ENCODE data around the gene RIN2. TPM values are rescaled to one million over a fixed set of nuclear protein-coding genes. Genes with fewer than 3 reads are reported as not detected.

The RIN2 gene
- total and polyA plus RNA-seq, 2 of the 13 experiments (the other 11 are each of a cell fraction or from before 2014, with no cell fraction given): 2.5 to 5.1 TPM

- no peak overlapping the region for H2AFZ ChIP-seq (ENCODE audit: low read length)
- no peaks in the 10 kb centered on the region for H4K20me1 ChIP-seq (ENCODE audit: insufficient read depth, low read length)
- no peak overlapping the region for H3K4me2 ChIP-seq (ENCODE audit: low read depth, low read length)
- POLR2A ChIA-PET: no interaction called here
- CTCF ChIA-PET (ENCODE audit: low intra/inter-chr PET ratio, low total read pairs): no interaction called here
- DNase-seq (ENCODE audit: low spot score) (no peak), FAIRE-seq (no peak), ATAC-seq (no peak)
- intact Hi-C loops (cut with micrococcal nuclease; ENCODE audit: unreplicated experiment): no loop called here
- no peaks in the 10 kb centered on the region for H3K9me3 ChIP-seq (ENCODE audit: low read length)
- no peak overlapping the region for H3K9ac ChIP-seq (ENCODE audit: insufficient read depth, low read depth, low read length)
- in situ Hi-C loops (cut with HindIII; ENCODE audit: extremely low pct_ligation_motif_present, low pct_unique_long_range_greater_than_20kb): no loop called here
- no peaks in the 10 kb centered on the region for H3K79me2 ChIP-seq (ENCODE audit: insufficient read depth, low read length)
- WGBS (ENCODE audit: low lambda C conversion rate): 20% methylated on average over 3 of the region's 3 CpGs
- no peak overlapping the region for H3K4me3 ChIP-seq (replicated peaks in 1 of 3; ENCODE audit: insufficient read depth in 1 of 3, low read depth in 2 of 3, low read length in 3 of 3)
- no TSS peak for BruUV-seq (replicated peaks)
- no peak overlapping the region for H3K27ac ChIP-seq (ENCODE audit: extremely low read length, insufficient read depth, low read length)
- H3K27me3 ChIP-seq (ENCODE audit: control insufficient read depth in 1 of 2, insufficient read depth in 2 of 2, low read length in 2 of 2): peaks cover 2 to 40% of the 10 kb centered on the region in 2 experiments; a peak in 4 of 5 replicates
- peaks cover 12% of the 10 kb centered on the region for H3K4me1 ChIP-seq (ENCODE audit: insufficient read depth, low read length)
- no peak for TF ChIP-seq NONO (IDR thresholded peaks at IDR 0.05)
- TF ChIP-seq NONO (CRISPR knock-in tag; conservative IDR thresholded peaks at IDR 0.05): no peak
- TF ChIP-seq MTF1 (CRISPR knock-in tag; IDR thresholded peaks at IDR 0.05): no peak
- no peak for TF ChIP-seq ZNF616 (CRISPR knock-in tag; IDR thresholded peaks at IDR 0.05; ENCODE audit: low read depth)
- no peak for TF ChIP-seq ZNF264 (CRISPR knock-in tag; IDR thresholded peaks at IDR 0.05)
- TF ChIP-seq SIX1 (CRISPR knock-in tag; IDR thresholded peaks at IDR 0.05; ENCODE audit: borderline replicate concordance): no peak
- TF ChIP-seq, protein P1, sequence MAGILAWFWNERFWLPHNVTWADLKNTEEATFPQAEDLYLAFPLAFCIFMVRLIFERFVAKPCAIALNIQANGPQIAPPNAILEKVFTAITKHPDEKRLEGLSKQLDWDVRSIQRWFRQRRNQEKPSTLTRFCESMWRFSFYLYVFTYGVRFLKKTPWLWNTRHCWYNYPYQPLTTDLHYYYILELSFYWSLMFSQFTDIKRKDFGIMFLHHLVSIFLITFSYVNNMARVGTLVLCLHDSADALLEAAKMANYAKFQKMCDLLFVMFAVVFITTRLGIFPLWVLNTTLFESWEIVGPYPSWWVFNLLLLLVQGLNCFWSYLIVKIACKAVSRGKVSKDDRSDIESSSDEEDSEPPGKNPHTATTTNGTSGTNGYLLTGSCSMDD (CRISPR knock-in tag; IDR thresholded peaks at IDR 0.05): no peak
- TF ChIP-seq NFE2L1 (CRISPR knock-in tag; IDR thresholded peaks at IDR 0.05; ENCODE audit: borderline replicate concordance): no peak
- H3K36me3 ChIP-seq (replicated peaks in 1 of 2; ENCODE audit: control insufficient read depth in 1 of 2, insufficient read depth in 2 of 2, low read length in 2 of 2): no peaks in the 10 kb centered on the region
Observed at GRCh38 chr20:19715986-19716385, 42.1 kb upstream of the RIN2 start.

- CTCF ChIA-PET (ENCODE audit: low intra/inter-chr PET ratio, low total read pairs): no interaction called here
- WGBS (ENCODE audit: low lambda C conversion rate): 15% methylated on average over 3 of the region's 3 CpGs
Observed at GRCh38 chr20:19718880-19719279, 39.2 kb upstream of the RIN2 start.

More at GRCh38 chr20:19718880-19719279, 39.2 kb upstream of the RIN2 start:
- DNase-seq (ENCODE audit: low spot score): no peak
- H2AFZ ChIP-seq (ENCODE audit: low read length): no peak overlapping the region
- H3K4me1 ChIP-seq (ENCODE audit: insufficient read depth, low read length): peaks cover 11% of the 10 kb centered on the region
- no peak for ATAC-seq
- H3K4me3 ChIP-seq (replicated peaks in 1 of 3; ENCODE audit: insufficient read depth in 1 of 3, low read depth in 2 of 3, low read length in 3 of 3): no peak overlapping the region
- TF ChIP-seq ZNF883 (CRISPR knock-in tag; IDR thresholded peaks at IDR 0.05; ENCODE audit: not compliant biosample characterization) (no peak), IKZF1 (IDR thresholded peaks at IDR 0.05) (0 out of 2 replicates have a peak, but pooled peaks have one; percentile 7)
- intact Hi-C loops (cut with micrococcal nuclease; ENCODE audit: unreplicated experiment): no loop called here
- POLR2A ChIA-PET: no interaction called here
- FAIRE-seq: no peak
- no peaks in the 10 kb centered on the region for H4K20me1 ChIP-seq (ENCODE audit: insufficient read depth, low read length)
- H3K79me2 ChIP-seq (ENCODE audit: insufficient read depth, low read length): no peaks in the 10 kb centered on the region
- H3K9me3 ChIP-seq (ENCODE audit: low read length): no peaks in the 10 kb centered on the region
- H3K27me3 ChIP-seq (ENCODE audit: control insufficient read depth in 1 of 2, insufficient read depth in 2 of 2, low read length in 2 of 2): peaks cover 2 to 61% of the 10 kb centered on the region in 2 experiments; a peak in 4 of 5 replicates
- no peaks in the 10 kb centered on the region for H3K36me3 ChIP-seq (replicated peaks in 1 of 2; ENCODE audit: control insufficient read depth in 1 of 2, insufficient read depth in 2 of 2, low read length in 2 of 2)
- in situ Hi-C loops (cut with HindIII; ENCODE audit: extremely low pct_ligation_motif_present, low pct_unique_long_range_greater_than_20kb): no loop called here
- BruUV-seq (replicated peaks): no TSS peak
- no peak overlapping the region for H3K4me2 ChIP-seq (ENCODE audit: low read depth, low read length)
- H3K9ac ChIP-seq (ENCODE audit: insufficient read depth, low read depth, low read length): no peak overlapping the region
- no peak overlapping the region for H3K27ac ChIP-seq (ENCODE audit: extremely low read length, insufficient read depth, low read length)

Data from HepG2 (cell line).